ENCODE data around the gene FBXO4.

Gene FBXO4

GRCh38 chr5:41903382-41903891 lies 21.6 kb upstream of the FBXO4 start (continued):
- TF ChIP-seq ZNF280D (tag by site-specific recombination; IDR thresholded peaks at IDR 0.05) (no peak), ZNF561 (tag by site-specific recombination; IDR thresholded peaks at IDR 0.05; ENCODE audit: borderline replicate concordance) (no peak), ZNF202 (tag by site-specific recombination; IDR thresholded peaks at IDR 0.05; ENCODE audit: borderline replicate concordance) (no peak), PATZ1 (tag by site-specific recombination; IDR thresholded peaks at IDR 0.05) (no peak), ZEB2 (tag by site-specific recombination; IDR thresholded peaks at IDR 0.05) (no peak), ZNF184 (tag by site-specific recombination; IDR thresholded peaks at IDR 0.05) (no peak), ZNF112 (tag by site-specific recombination; IDR thresholded peaks at IDR 0.05) (no peak), REPIN1 (tag by site-specific recombination; IDR thresholded peaks at IDR 0.05; ENCODE audit: low read depth) (no peak), WT1 (tag by site-specific recombination; IDR thresholded peaks at IDR 0.05) (no peak), RBAK (tag by site-specific recombination; IDR thresholded peaks at IDR 0.05) (no peak), HOXC10 (CRISPR knock-in tag; IDR thresholded peaks at IDR 0.05) (no peak), ZNF2 (tag by site-specific recombination; IDR thresholded peaks at IDR 0.05) (peak; percentile 13; the same call in 1 of the 2 replicates), ZNF335 (tag by site-specific recombination; conservative IDR thresholded peaks at IDR 0.05) (no peak), ZNF292 (tag by site-specific recombination; IDR thresholded peaks at IDR 0.05; ENCODE audit: borderline replicate concordance, low read depth) (no peak), ZNF654 (tag by site-specific recombination; IDR thresholded peaks at IDR 0.05; ENCODE audit: low read depth) (peak; percentile 2; the same call in 1 of the 2 replicates), GLI2 (tag by site-specific recombination; IDR thresholded peaks at IDR 0.05; ENCODE audit: borderline replicate concordance, low read depth) (no peak), ZNF530 (tag by site-specific recombination; IDR thresholded peaks at IDR 0.05; ENCODE audit: low read depth) (no peak), SP3 (tag by site-specific recombination; IDR thresholded peaks at IDR 0.05) (no peak), SCRT2 (tag by site-specific recombination; IDR thresholded peaks at IDR 0.05) (no peak), ZNF660 (tag by site-specific recombination; IDR thresholded peaks at IDR 0.05) (peak; percentile 47), ZNF48 (tag by site-specific recombination; IDR thresholded peaks at IDR 0.05) (no peak)

GRCh38 chr5:41903892-41904799 lies 20.9 kb upstream of the FBXO4 start, which contains the start of gene RIMOC1:
TSS of gene RIMOC1 (plus strand) at chr5:41904344. CDS start at chr5:41904368, 24 bp downstream.
- ChIA-PET CTCF (interaction anchor here (0.6 to 1.2 kb wide), 3 partner anchors 19 to 907 kb away, joined by 3 to 6 read pairs (median 4); partner anchors contain the start of genes FBXO4 and SELENOP), POLR2A (interaction anchor here (0.8 to 2.5 kb wide), 16 partner anchors 12 to 1579 kb away, joined by 3 to 30 read pairs (median 4); partner anchors contain the start of genes FBXO4, GHR, OXCT1 and TMEM267)
- H3K27ac ChIP-seq (ENCODE audit: extremely low read depth, low read depth, low read length) = peak within 1 kb of the TSS; percentile 58; the same call in 1 of the 2 replicates
- H3K9me3 ChIP-seq (ENCODE audit: control insufficient read depth, insufficient read depth, low read depth, low read length) = no peaks in the 10 kb centered on the region
- peak within 1 kb of the TSS; percentile 97 for H3K4me3 ChIP-seq (ENCODE audit: low read depth, low read length)
- peaks cover 19 to 34% of the 10 kb centered on the region in 2 experiments for H3K36me3 ChIP-seq (ENCODE audit: control insufficient read depth in 2 of 2, insufficient read depth in 1 of 2, low read length in 2 of 2)
- peaks cover 4% of the 10 kb centered on the region for H3K4me1 ChIP-seq (ENCODE audit: control insufficient read depth, insufficient read depth, low read length)
- peak; percentile 6; the same call in 1 of the 2 replicates for TF ChIP-seq ZNF654 (tag by site-specific recombination; IDR thresholded peaks at IDR 0.05; ENCODE audit: low read depth)
- no peak for TF ChIP-seq ZNF423 (tag by site-specific recombination; IDR thresholded peaks at IDR 0.05)
- no peak for TF ChIP-seq ZNF513 (tag by site-specific recombination; IDR thresholded peaks at IDR 0.05)
- TF ChIP-seq ZSCAN18 (tag by site-specific recombination; IDR thresholded peaks at IDR 0.05) = 0 out of 2 replicates have a peak, but pooled peaks have one; percentile 39
- TF ChIP-seq ZNF488 (tag by site-specific recombination; IDR thresholded peaks at IDR 0.05) = no peak
- peak; percentile 89 for TF ChIP-seq ZNF324 (tag by site-specific recombination; IDR thresholded peaks at IDR 0.05)
- TF ChIP-seq ZNF239 (tag by site-specific recombination; IDR thresholded peaks at IDR 0.05) = no peak

Data from HEK293 (cell line).